ENCODE measurements around the gene CDH13. TPM values are rescaled to one million over a fixed set of nuclear protein-coding genes. Genes with fewer than 3 reads are reported as not detected.

The CDH13 gene
- total and polyA plus RNA-seq, 9 of the 15 experiments (the other 6 are each of a cell fraction or from before 2014, with no cell fraction given): 0.03 TPM; not detected in 8

DNA sequence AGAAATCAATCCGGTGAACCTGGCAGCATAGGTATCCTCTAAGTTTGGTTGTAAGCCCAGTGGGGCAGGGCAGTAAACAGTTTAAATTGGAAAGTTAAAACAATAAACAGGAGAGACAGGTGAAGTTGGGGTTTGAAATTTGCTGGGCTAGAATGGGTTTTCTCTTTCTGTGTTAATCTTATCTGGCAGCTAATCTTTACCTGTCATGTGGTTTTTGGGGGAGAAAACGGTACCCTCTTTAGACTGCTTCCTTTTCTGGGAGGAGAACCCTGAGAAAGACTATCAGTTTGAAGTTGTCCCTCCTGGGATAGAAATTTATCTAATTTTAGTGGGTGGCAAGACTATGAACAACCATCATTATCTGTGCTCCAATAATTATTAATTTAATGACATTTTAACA, 24.0 kb downstream of the CDH13 start:
- ATAC-seq (no peak), FAIRE-seq (no peak), DNase-seq (ENCODE audit: extremely low read depth in 1 of 4, low spot score in 3 of 4) (no peak)
- H3K79me2 ChIP-seq (ENCODE audit: control insufficient read depth, insufficient read depth, low read length): no peaks in the 10 kb centered on the region
- H3K4me3 ChIP-seq: no peak overlapping the region
- no peaks in the 10 kb centered on the region for H3K36me3 ChIP-seq (ENCODE audit: control insufficient read depth, insufficient read depth, low read length)
- no peak overlapping the region for H3K9ac ChIP-seq (ENCODE audit: insufficient read depth in 1 of 2, low read depth in 2 of 2, low read length in 2 of 2)
- no peaks in the 10 kb centered on the region for H3K9me1 ChIP-seq (ENCODE audit: control insufficient read depth, insufficient read depth, low read length)
- no TSS peak for BruUV-seq (replicated peaks)
- no peaks in the 10 kb centered on the region for H3K9me3 ChIP-seq (replicated peaks; ENCODE audit: control insufficient read depth, insufficient read depth, low read depth, low read length)
- no peak overlapping the region for H2AFZ ChIP-seq (ENCODE audit: low read depth, low read length)
- 0% methylated on average over 2 of the region's 2 CpGs for WGBS (ENCODE audit: insufficient coverage, low coverage, missing lambda C conversion rate)
- in situ Hi-C loops (cut with MboI): no loop called here
- no peaks in the 10 kb centered on the region for H3K27me3 ChIP-seq (ENCODE audit: control insufficient read depth in 2 of 2, insufficient read depth in 2 of 2, low read length in 2 of 2)
- POLR2A ChIA-PET: no interaction called here
- TF ChIP-seq ELF1 (tag; IDR thresholded peaks at IDR 0.05): no peak
- TF ChIP-seq, protein P1, sequence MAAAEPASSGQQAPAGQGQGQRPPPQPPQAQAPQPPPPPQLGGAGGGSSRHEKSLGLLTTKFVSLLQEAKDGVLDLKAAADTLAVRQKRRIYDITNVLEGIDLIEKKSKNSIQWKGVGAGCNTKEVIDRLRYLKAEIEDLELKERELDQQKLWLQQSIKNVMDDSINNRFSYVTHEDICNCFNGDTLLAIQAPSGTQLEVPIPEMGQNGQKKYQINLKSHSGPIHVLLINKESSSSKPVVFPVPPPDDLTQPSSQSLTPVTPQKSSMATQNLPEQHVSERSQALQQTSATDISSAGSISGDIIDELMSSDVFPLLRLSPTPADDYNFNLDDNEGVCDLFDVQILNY (CRISPR knock-in tag; IDR thresholded peaks at IDR 0.05): no peak
- TF ChIP-seq ZNF431 (CRISPR knock-in tag; IDR thresholded peaks at IDR 0.05): no peak
- TF ChIP-seq ZNF316 (IDR thresholded peaks at IDR 0.05): no peak
- TF ChIP-seq TBL1XR1 (IDR thresholded peaks at IDR 0.05; ENCODE audit: low read length in 2 of 2): no peak
- TF ChIP-seq ZNF175 (CRISPR knock-in tag; IDR thresholded peaks at IDR 0.05; ENCODE audit: low read depth): no peak
- TF ChIP-seq C11orf30 (IDR thresholded peaks at IDR 0.05; ENCODE audit: low read depth): no peak
- TF ChIP-seq, protein P2, sequence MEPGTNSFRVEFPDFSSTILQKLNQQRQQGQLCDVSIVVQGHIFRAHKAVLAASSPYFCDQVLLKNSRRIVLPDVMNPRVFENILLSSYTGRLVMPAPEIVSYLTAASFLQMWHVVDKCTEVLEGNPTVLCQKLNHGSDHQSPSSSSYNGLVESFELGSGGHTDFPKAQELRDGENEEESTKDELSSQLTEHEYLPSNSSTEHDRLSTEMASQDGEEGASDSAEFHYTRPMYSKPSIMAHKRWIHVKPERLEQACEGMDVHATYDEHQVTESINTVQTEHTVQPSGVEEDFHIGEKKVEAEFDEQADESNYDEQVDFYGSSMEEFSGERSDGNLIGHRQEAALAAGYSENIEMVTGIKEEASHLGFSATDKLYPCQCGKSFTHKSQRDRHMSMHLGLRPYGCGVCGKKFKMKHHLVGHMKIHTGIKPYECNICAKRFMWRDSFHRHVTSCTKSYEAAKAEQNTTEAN (CRISPR knock-in tag; IDR thresholded peaks at IDR 0.05): no peak
- no peak for TF ChIP-seq ZFPM2 (CRISPR knock-in tag; IDR thresholded peaks at IDR 0.05)
- TF ChIP-seq ZNF507 (tag; conservative IDR thresholded peaks at IDR 0.05): no peak
- TF ChIP-seq SPI1 (IDR thresholded peaks at IDR 0.05; ENCODE audit: borderline replicate concordance, low read depth, low read length): no peak
- TF ChIP-seq, protein P3, sequence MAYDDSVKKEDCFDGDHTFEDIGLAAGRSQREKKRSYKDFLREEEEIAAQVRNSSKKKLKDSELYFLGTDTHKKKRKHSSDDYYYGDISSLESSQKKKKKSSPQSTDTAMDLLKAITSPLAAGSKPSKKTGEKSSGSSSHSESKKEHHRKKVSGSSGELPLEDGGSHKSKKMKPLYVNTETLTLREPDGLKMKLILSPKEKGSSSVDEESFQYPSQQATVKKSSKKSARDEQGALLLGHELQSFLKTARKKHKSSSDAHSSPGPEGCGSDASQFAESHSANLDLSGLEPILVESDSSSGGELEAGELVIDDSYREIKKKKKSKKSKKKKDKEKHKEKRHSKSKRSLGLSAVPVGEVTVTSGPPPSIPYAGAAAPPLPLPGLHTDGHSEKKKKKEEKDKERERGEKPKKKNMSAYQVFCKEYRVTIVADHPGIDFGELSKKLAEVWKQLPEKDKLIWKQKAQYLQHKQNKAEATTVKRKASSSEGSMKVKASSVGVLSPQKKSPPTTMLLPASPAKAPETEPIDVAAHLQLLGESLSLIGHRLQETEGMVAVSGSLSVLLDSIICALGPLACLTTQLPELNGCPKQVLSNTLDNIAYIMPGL (CRISPR knock-in tag; IDR thresholded peaks at IDR 0.05): no peak
- no peak for TF ChIP-seq CHD4 (IDR thresholded peaks at IDR 0.05; ENCODE audit: insufficient read depth, insufficient replicate concordance, low read depth, low read length, poor library complexity, severe bottlenecking)
- TF ChIP-seq ZNF695 (CRISPR knock-in tag; IDR thresholded peaks at IDR 0.05): no peak
- TF ChIP-seq TCF7L2 (IDR thresholded peaks at IDR 0.05; ENCODE audit: low read depth, low read length): no peak
- no peaks in the 10 kb centered on the region for H3K4me1 ChIP-seq (replicated peaks in 1 of 2; ENCODE audit: control insufficient read depth in 2 of 2, insufficient read depth in 2 of 2, low read length in 2 of 2)
- H3K4me2 ChIP-seq (ENCODE audit: insufficient read depth, low read length): no peak overlapping the region
- no peaks in the 10 kb centered on the region for H4K20me1 ChIP-seq (replicated peaks; ENCODE audit: control insufficient read depth, insufficient read depth, low read length)
- no peak overlapping the region for H3K27ac ChIP-seq (ENCODE audit: extremely low read depth, low read depth, low read length)
- CTCF ChIA-PET (ENCODE audit: low intra/inter-chr PET ratio): no interaction called here
- intact Hi-C loops (cut with micrococcal nuclease): no loop called here

Data from K562 (cell line).